ENCODE data around the gene HSD17B14. TPM values are rescaled to one million over a fixed set of nuclear protein-coding genes. Genes with fewer than 3 reads are reported as not detected.

The HSD17B14 gene
- total and polyA plus RNA-seq, 9 of the 15 experiments (the other 6 are each of a cell fraction or from before 2014, with no cell fraction given), result 0.16 TPM; not detected in 8

DNA sequence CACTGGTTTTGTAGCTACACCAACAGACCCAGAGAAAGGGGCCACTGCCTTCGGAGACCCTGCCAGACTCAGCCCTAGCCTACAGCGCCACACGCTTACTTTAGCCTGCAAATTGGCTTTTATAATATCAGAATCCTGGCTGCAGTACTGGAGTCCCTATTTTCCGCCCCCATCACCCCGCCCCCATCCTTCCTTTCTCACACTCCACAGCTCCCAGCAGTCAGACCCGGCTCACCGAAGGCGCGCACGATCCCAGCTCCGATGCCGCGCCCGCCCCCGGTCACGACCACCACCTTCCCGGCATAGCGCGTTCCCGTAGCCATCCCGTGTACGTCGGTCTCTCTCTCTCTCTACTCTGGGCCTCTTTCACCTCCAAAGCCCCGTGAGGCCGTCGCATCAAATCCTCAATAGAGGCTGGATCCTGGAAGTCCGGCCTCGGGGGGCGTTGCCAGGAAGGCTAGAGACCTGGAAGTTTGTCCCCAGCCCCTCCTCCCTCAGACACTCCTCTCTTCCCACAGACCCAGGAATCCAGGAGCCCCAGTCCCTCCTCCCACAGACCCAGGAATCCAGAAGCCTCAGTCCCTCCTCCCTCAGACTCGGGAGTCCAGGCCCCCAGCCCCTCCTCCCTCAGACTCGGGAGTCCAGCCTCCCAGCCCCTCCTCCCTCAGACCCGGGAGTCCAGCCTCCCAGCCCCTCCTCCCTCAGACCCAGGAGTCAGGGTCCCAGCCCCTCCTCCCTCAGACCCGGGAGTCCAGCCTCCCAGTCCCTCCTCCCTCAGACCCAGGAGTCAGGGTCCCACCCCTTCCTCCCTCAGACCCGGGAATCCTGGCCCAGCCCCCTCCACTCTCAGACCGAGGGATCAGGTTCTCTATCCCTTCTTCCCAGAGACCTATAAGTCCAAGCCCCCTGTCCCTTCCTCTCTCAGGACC is at the start of gene HSD17B14 (continued):
- TF ChIP-seq, protein P1, sequence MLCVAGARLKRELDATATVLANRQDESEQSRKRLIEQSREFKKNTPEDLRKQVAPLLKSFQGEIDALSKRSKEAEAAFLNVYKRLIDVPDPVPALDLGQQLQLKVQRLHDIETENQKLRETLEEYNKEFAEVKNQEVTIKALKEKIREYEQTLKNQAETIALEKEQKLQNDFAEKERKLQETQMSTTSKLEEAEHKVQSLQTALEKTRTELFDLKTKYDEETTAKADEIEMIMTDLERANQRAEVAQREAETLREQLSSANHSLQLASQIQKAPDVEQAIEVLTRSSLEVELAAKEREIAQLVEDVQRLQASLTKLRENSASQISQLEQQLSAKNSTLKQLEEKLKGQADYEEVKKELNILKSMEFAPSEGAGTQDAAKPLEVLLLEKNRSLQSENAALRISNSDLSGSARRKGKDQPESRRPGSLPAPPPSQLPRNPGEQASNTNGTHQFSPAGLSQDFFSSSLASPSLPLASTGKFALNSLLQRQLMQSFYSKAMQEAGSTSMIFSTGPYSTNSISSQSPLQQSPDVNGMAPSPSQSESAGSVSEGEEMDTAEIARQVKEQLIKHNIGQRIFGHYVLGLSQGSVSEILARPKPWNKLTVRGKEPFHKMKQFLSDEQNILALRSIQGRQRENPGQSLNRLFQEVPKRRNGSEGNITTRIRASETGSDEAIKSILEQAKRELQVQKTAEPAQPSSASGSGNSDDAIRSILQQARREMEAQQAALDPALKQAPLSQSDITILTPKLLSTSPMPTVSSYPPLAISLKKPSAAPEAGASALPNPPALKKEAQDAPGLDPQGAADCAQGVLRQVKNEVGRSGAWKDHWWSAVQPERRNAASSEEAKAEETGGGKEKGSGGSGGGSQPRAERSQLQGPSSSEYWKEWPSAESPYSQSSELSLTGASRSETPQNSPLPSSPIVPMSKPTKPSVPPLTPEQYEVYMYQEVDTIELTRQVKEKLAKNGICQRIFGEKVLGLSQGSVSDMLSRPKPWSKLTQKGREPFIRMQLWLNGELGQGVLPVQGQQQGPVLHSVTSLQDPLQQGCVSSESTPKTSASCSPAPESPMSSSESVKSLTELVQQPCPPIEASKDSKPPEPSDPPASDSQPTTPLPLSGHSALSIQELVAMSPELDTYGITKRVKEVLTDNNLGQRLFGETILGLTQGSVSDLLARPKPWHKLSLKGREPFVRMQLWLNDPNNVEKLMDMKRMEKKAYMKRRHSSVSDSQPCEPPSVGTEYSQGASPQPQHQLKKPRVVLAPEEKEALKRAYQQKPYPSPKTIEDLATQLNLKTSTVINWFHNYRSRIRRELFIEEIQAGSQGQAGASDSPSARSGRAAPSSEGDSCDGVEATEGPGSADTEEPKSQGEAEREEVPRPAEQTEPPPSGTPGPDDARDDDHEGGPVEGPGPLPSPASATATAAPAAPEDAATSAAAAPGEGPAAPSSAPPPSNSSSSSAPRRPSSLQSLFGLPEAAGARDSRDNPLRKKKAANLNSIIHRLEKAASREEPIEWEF (CRISPR knock-in tag; IDR thresholded peaks at IDR 0.05), result no peak
- TF ChIP-seq GATA2 (CRISPR knock-in tag; IDR thresholded peaks at IDR 0.05), result no peak
- TF ChIP-seq NR2C2 (CRISPR knock-in tag; IDR thresholded peaks at IDR 0.05), result no peak
- peak; percentile 36; the same call in 1 of the 2 replicates for TF ChIP-seq NR2C2 (tag; IDR thresholded peaks at IDR 0.05)
- no peak for TF ChIP-seq RBM22 (IDR thresholded peaks at IDR 0.05; ENCODE audit: low read depth, low read length, poor library complexity, severe bottlenecking)
- TF ChIP-seq ZSCAN29 (IDR thresholded peaks at IDR 0.05), result no peak
- TF ChIP-seq TCF7 (IDR thresholded peaks at IDR 0.05; ENCODE audit: borderline replicate concordance), result no peak
- TF ChIP-seq, protein P2, sequence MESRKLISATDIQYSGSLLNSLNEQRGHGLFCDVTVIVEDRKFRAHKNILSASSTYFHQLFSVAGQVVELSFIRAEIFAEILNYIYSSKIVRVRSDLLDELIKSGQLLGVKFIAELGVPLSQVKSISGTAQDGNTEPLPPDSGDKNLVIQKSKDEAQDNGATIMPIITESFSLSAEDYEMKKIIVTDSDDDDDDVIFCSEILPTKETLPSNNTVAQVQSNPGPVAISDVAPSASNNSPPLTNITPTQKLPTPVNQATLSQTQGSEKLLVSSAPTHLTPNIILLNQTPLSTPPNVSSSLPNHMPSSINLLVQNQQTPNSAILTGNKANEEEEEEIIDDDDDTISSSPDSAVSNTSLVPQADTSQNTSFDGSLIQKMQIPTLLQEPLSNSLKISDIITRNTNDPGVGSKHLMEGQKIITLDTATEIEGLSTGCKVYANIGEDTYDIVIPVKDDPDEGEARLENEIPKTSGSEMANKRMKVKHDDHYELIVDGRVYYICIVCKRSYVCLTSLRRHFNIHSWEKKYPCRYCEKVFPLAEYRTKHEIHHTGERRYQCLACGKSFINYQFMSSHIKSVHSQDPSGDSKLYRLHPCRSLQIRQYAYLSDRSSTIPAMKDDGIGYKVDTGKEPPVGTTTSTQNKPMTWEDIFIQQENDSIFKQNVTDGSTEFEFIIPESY (CRISPR knock-in tag; IDR thresholded peaks at IDR 0.05), result 0 out of 2 replicates have a peak, but pooled peaks have one; percentile 9
- TF ChIP-seq HLTF (IDR thresholded peaks at IDR 0.05), result no peak
- 0 out of 2 replicates have a peak, but pooled peaks have one; percentile 3 for TF ChIP-seq NCOA1 (IDR thresholded peaks at IDR 0.05; ENCODE audit: low read depth)
- TF ChIP-seq CBX1 (IDR thresholded peaks at IDR 0.05; ENCODE audit: low read depth), result no peak
- TF ChIP-seq, protein P3, sequence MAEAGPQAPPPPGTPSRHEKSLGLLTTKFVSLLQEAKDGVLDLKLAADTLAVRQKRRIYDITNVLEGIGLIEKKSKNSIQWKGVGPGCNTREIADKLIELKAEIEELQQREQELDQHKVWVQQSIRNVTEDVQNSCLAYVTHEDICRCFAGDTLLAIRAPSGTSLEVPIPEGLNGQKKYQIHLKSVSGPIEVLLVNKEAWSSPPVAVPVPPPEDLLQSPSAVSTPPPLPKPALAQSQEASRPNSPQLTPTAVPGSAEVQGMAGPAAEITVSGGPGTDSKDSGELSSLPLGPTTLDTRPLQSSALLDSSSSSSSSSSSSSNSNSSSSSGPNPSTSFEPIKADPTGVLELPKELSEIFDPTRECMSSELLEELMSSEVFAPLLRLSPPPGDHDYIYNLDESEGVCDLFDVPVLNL (CRISPR knock-in tag; IDR thresholded peaks at IDR 0.05; ENCODE audit: low read depth), result no peak
- no peak for TF ChIP-seq PTBP1 (IDR thresholded peaks at IDR 0.05; ENCODE audit: low read depth, low read length)
- peak; percentile 33; the same call in 1 of the 2 replicates for TF ChIP-seq ZFX (CRISPR knock-in tag; IDR thresholded peaks at IDR 0.05)
- no peak for TF ChIP-seq ADNP (tag; IDR thresholded peaks at IDR 0.05)
- no peak for TF ChIP-seq PCBP2 (IDR thresholded peaks at IDR 0.05; ENCODE audit: low read depth, low read length, poor library complexity, severe bottlenecking)
- no peak for TF ChIP-seq ATF1 (CRISPR knock-in tag; IDR thresholded peaks at IDR 0.05)
- no peak for TF ChIP-seq ATF1 (tag; IDR thresholded peaks at IDR 0.05)
- TF ChIP-seq SAP30 (IDR thresholded peaks at IDR 0.05; ENCODE audit: borderline replicate concordance, insufficient read depth, low read depth, low read length, poor library complexity, severe bottlenecking), result no peak
- no peak for TF ChIP-seq HMG20B (CRISPR knock-in tag; IDR thresholded peaks at IDR 0.05)
- TF ChIP-seq ETV5 (CRISPR knock-in tag; IDR thresholded peaks at IDR 0.05; ENCODE audit: low read depth), result no peak

Data from K562 (cell line).